HG02852 (cell line): ENCODE measurements around the gene SPEF2.

Source experiments
- ATAC-seq: cut with Tn5 transposase; IDR thresholded peaks from one replicate; pipeline ENCODE4 v1.9.1; 2021; ENCODE audit warnings: mild to moderate bottlenecking, moderate library complexity; ENCODE audit not compliant: unreplicated experiment

SPEF2 gene

GRCh38 chr5:35778259-35778769 is 160.7 kb downstream of the SPEF2 start:
- ATAC-seq: no peak

GRCh38 chr5:35780236-35780635 is 162.6 kb downstream of the SPEF2 start:
- ATAC-seq: no peak

GRCh38 chr5:35781181-35781790 is 163.6 kb downstream of the SPEF2 start:
- ATAC-seq: no peak

GRCh38 chr5:35783551-35783950 is 165.9 kb downstream of the SPEF2 start:
- ATAC-seq: no peak

- no peak for ATAC-seq
Measured at GRCh38 chr5:35785601-35786085, 168.0 kb downstream of the SPEF2 start.

- ATAC-seq: no peak
Measured at GRCh38 chr5:35788724-35789123, 171.1 kb downstream of the SPEF2 start.

- ATAC-seq: no peak
Measured at GRCh38 chr5:35789732-35790456, 172.2 kb downstream of the SPEF2 start.

GRCh38 chr5:35790457-35790822 is 172.8 kb downstream of the SPEF2 start:
- no peak for ATAC-seq

GRCh38 chr5:35794328-35794619 is 176.6 kb downstream of the SPEF2 start:
- ATAC-seq: no peak

GRCh38 chr5:35794684-35795375 is 177.2 kb downstream of the SPEF2 start:
- ATAC-seq: no peak

- no peak for ATAC-seq
Measured at GRCh38 chr5:35799181-35799580, 181.5 kb downstream of the SPEF2 start.

- ATAC-seq: no peak
Measured at GRCh38 chr5:35799753-35800152, 182.1 kb downstream of the SPEF2 start.

GRCh38 chr5:35803191-35803651 is 185.6 kb downstream of the SPEF2 start:
- ATAC-seq: no peak

GRCh38 chr5:35804201-35804653 is 186.6 kb downstream of the SPEF2 start:
- ATAC-seq: no peak

GRCh38 chr5:35804841-35805240 is 187.2 kb downstream of the SPEF2 start:
- no peak for ATAC-seq

- ATAC-seq: no peak
Measured at GRCh38 chr5:35810601-35811000, 192.9 kb downstream of the SPEF2 start.

GRCh38 chr5:35811108-35811741 is 193.6 kb downstream of the SPEF2 start:
- ATAC-seq: no peak

GRCh38 chr5:35813521-35813920 is 195.9 kb downstream of the SPEF2 start:
- ATAC-seq: no peak

- no peak for ATAC-seq
Measured at GRCh38 chr5:35815089-35815936, 197.7 kb downstream of the SPEF2 start.

GRCh38 chr5:35816881-35817521 is 199.3 kb downstream of the SPEF2 start:
- no peak for ATAC-seq
